Caki2 (cell line): ENCODE results near the gene ACOX3. TPM values are rescaled to one million over a fixed set of nuclear protein-coding genes. Genes with fewer than 3 reads are reported as not detected.
"Not testable (repeated sequence)": the region's sequence is repeated elsewhere in the genome, so short reads cannot be mapped to it uniquely, and the experiment has no call there.

Source experiments
- DNase-seq: peaks from one replicate; pipeline ENCODE4 v3.0.0-alpha.2; 2015; ENCODE audit warnings: low read depth
- in situ Hi-C: cut with HindIII; loops from 2 replicates; pipeline ENCODE4 v1.10.0; 2016; ENCODE audit warnings: low sequenced_read_pairs, low pct_unique_long_range_greater_than_20kb, mixed read lengths
- total RNA-seq: library from RNA; depleted of rRNA; stranded (reverse); fragments of >200 nt; shearing (Covaris generic); gene quantifications from 2 replicates; pipeline ENCODE4 v1.2.3, GENCODE V29; 2014; ENCODE audit warnings: low replicate concordance

Gene ACOX3
- total RNA-seq, 1 experiment from 2014 or later, result 7.3 TPM

DNA sequence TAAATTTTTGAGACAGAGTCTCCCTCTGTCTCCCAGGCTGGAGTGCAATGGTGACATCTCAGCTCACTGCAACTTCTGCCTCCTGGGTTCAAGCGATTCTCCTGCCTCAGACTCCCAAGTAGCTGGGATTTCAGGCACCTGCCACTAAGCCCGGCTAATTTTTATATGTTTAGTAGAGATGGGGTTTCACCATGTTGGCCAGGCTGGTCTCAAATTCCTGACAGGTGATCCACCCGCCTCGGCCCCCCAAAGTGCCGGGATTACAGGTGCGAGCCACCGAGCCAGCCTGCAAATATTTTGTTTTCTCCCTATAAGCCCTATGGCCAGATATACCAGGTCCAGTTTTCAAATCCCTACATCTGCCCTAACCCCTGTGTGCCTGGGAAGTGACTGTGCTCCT is 99.2 kb downstream of the ACOX3 start:
- DNase-seq, in situ Hi-C loops: not testable (repeated sequence)

DNA sequence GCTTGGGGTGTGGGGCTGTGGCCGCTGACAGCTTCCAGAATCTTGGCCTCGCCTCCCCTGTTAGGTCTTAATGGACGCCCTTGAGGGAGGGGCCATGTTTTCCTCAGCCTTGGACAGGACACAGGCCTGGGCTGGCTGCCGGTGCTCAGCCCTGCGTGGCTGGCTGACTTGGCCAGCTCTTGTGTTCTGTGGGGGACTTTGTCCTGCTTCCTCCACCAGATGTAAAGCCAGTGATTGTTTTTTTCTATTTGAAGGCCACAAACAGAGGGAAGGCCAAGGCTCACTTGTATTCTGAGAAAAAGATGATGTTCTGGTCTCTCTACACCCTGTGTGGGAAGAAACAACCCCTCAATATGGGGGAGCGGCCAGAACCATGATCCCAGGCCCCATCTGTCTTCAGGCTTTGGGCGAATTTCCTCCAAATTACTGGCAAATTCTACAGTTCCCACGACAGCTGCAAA is 99.7 kb downstream of the ACOX3 start:
- in situ Hi-C loops, result no loop called here
- no peak for DNase-seq

DNA sequence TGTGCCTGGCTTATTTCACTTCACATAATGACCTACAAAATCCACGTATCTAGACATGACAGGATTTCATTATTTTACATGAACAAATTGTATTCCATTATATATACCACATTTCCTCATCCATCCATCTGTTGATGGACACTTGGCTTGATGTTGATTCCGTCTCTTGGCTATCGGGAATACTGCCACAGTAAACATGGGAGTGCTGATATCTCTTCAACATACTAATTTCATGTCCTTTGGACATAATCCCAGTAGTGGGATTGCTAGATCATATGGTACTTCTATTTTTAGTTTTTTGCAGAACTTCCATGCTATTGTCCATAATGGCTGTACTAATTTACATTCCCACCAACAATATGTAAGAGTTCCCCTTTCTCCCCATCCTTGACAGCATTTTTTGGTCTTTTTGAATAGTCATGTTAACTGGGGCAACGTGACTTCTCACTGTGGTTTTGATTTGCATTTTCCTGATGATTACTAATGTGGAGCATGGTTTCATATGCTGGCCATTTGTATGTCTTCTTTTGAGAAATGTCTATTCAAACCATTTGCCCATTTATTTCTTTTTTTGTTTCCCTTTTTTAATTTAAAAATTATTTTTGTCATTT is 102.1 kb downstream of the ACOX3 start:
- in situ Hi-C loops, result no loop called here
- DNase-seq, result no peak

DNA sequence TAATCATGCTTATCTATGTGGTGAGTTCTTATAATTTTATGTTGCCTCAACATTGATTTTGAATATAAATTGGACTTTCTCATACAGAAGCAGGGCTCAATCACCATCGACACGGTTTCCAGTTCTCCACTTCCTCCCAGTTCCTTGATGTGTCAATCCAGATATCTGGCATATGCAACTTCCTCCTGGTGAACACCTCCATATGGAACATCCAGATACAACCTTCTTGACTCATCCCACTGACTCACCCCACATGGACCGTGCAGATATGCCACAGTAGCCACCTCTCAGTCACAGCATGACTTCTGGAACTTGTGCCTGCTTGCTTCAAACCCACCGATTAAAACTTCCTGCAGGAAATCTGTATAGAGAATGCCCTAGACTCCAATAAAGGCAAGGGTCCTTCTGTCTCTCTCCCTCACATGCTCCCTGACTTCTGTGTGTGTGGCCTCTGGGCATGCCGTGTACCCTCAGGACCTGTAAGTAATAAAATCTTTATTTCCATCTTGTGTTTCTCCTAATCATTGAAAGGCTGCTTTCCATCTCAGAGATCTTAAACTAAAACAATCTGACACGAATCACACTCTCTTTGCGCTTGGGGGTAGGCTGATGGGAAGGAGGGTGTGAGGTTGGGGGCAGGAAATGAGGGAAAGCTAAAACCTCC is 104.0 kb downstream of the ACOX3 start:
- DNase-seq, result no peak
- in situ Hi-C loops, result no loop called here

DNA sequence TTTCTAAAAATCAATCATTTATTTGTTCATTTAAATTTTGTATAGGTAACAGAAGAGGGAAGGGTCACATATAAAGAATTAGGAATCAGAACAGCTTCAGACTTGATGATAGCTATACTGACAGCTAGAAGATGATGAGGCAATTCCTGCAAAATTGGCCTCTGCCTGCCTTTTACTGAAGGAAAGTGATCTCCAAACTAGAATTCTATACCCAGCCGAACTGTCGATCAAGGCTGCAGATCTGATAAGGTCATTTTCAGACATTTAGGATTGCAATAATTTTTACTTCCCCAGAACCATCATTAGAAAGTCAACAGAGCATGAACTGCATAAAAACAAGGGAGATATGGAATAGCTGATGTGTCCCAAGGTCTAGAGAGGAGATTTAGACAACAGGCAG is 104.7 kb downstream of the ACOX3 start:
- in situ Hi-C loops, result no loop called here

DNA sequence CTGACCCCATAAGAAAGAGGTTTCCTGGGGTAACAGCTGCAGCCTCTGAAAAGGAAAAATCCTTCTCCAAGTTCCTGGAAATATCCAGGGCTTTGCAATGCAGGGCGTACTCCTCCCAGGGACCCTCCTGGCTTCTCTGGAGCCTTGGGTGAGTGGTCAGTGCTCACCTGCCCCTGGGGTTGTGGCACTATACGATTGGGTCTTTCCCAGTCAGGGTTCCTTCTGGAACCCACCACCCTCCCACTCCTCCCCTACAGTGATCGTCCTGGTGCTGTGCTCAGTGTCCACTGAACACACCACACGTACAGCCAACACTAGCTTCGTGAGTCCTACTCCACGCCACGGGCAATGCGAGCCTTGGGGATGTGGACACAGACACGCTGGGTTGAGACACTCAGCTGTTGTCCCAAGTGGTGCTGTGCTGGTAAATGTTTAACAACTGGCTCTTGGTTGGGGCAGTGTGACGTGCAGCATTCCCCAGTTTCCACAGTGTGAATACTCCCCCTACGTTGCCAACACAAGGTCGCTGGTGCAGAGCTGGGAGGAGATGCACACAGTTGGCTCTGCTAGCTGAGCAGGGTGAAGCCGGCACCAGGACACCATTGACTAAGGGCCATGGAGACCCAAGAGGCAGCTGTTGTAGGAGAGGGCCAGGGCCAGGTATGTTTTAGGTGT is 105.6 kb downstream of the ACOX3 start:
- in situ Hi-C loops, result no loop called here
- no peak for DNase-seq

More for the DNA sequence above, 104.7 kb downstream of the ACOX3 start:
- no peak for DNase-seq

DNA sequence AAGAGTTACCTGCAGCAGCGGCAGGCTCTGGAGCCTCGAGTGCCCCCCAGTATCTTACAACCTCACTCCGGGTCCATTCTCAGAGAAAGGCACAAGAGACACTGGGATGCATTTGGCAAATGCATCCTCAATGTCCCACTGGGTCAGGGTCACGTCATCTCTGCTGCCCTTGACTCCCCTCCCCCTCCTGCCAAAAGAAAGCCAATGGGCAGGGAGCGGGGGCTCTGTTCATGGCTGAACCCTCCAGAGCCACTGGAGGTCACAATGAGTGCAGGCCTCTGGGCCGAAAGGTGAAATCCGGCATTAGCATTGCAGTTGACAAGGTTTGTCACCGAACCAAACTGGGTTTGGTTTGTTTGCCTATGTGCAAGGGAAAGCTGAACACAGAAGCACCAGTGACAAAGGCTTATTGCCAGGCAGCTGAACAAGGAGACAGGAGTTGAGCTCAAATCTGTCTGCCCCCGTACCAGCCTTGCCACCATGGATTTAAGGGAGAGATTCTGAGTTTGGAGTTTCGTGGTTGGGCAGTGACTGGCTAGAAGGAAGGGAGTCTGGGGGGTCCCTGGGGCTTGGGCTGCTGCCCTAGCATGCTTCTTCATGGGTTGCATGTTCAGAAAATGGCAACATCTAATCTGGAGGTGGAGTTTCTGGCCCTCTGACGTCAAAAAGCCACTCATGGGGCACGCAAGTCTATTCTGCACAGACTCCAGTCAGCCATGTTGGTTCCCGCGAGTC is 106.6 kb downstream of the ACOX3 start:
- in situ Hi-C loops, result no loop called here
- no peak for DNase-seq

DNA sequence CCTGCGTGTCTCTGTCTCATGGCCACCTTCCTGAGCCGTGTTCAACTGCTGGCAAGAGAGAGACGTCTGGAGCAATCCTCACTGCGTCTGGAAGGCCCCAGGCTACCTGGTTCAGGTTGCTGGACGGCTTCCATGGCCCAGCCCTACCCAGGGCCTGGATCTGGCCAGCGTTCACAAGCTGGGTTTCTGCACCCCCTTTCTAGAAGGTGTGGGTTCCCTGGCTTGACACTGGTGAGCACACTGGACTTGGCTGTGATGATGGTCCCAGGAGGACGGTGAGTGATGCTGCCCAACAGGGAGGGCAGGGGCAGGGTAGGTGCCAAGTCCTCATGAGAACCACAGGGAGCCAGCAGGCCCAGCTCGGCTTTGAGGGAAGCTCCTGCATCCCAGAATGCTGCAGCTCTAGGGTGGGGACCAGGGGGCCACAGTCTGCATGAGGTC is 107.6 kb downstream of the ACOX3 start:
- in situ Hi-C loops, result no loop called here
- DNase-seq, result no peak

DNA sequence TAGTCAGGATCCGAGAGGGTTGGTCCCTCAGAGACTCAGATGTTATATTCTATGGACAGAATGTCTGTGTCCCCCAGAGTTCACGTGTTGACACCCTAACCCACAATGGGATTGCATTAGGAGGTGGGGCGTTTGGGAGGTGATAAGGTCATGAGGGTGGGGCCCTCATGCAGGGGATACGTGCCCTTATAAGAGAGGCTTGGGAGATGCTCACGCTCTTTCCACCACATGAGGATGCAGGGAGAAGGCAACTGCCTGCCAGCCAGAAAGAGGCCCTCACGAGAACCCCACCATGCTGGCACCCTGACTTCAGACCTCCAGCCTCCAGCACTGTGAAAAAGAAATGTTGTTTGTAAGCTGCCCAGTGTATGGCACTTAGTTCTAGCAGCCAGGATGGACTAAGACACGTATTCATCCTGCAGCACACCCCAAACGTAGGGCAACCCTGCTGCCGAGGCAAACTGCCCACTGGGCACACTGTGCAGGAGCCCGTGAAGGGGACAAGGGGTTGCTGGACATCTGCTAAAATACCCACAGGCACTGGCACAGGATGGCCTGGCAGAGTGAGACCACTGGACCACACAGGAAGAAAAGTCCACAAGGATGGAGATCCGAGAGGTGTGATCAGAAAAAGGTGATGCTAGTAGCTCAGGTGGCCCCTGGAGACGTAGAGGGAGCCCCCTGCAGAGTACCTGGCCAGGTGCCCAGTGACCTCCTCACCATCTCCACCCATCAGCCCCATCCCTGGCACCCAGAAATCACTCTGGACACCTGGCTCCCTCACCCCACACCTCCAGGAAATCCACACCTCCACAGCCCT is 108.3 kb downstream of the ACOX3 start:
- no peak for DNase-seq
- in situ Hi-C loops, result no loop called here

DNA sequence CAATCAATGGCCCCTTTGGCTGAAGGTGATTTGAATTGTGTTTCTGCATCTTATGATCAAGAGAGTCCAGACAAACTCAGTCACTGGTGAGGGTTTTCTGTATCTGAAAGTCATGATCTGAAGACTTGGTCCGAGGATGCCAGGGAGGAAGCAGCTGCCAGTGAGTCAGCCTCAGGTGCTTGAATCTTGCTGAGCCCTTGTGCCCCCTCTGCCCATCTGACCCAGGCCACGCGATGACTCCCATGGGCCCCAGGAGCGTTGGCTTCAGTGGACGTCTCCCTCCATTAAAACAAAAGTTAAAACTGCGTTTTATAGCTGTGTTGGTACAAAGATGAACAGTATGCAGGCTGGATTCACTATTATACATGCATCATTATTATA is 109.0 kb downstream of the ACOX3 start:
- in situ Hi-C loops, result no loop called here
- no peak for DNase-seq

DNA sequence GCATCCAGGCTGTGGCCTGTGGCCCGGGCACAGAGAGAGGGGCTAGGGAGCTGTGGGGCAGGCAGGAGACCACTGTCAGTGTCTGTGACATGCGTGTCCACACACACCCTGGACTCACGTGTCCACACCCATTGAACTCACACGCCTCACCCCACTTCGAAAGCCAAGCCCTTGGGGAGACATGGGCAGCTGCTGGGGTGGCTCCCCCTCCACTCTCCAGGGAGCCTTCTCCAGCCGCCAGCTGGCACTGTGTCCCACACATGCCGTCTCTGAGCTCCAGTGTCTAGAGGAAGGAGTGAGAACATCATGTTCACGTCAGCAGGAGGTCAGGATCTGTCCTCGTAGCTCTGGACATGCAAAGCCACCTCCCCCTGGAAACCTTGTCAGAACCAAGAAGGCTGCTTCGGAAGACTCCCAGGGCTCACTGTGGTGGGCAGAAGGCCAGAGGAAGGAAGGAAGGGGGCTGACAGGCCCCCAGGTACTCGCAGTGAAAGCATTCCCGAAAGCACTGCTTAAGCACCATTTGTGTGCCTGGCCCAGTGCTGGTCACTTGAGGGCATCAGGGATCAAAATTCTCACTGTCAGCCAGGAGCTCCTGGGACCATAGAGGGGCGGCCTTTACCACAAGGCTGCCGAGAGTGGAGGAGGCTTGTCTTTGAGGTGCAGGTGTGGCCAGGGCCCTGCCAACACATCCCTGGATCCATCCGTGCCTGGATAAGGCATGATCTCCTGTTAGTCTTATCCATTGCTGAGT is 109.5 kb downstream of the ACOX3 start:
- in situ Hi-C loops, result no loop called here
- no peak for DNase-seq

DNA sequence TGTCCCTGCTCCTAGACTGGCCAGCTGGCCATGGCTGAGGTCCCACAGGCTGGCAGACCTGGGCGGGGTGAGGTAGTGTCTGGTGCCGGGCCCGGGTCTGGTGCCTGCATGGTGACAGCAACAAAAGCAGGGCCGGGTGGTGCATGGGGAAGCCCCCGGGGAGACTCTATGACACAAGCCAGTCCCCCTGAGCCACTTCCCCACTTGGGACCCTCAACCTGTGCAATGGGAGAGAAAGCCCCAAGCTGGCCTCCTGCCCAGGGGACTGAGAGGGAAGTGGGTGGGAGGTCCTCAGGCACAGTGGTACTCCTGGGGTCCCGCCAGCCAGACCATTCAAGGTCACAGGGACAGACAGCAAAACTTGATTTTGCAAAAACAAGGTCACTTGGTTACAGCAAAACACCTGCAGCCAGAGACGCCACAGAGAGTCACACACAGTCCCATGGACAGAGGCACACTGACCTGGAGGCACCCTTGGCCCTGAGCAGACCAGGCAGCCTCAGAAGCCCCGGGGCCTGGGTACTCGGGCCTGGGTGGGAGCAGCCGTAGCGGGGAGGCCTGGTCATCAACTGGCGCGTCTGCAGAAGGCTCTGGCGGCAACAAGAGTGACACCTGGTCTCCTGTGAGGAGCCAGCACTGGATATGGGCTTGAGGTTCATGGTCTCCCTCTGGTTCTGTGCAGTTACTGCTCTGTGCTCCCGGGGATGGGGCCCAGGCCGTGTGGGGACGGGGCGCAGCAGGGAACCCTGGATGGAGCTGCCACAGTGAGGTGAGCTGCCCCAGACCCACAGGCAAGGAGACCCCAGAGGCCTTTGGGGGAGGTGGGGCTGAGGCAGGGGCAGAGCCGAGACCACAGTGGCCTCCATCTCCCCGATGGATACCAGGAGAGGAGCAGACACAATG is 110.4 kb downstream of the ACOX3 start:
- no peak for DNase-seq
- in situ Hi-C loops, result no loop called here

DNA sequence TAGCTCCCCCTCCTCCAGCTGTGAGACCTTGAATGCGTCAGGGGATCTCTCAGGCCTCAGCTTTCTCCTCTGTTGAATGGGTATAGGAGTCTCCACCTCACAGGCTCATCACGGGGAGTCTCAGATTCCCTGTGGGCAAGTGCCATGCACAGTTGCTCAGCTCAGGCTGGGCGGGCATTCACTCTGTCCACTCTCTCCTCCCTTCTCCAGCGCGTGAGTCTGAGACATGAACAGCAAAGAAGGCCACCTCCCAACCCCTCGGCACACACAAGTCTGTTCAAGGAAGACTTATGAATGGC is 111.0 kb downstream of the ACOX3 start:
- in situ Hi-C loops, result no loop called here

DNA sequence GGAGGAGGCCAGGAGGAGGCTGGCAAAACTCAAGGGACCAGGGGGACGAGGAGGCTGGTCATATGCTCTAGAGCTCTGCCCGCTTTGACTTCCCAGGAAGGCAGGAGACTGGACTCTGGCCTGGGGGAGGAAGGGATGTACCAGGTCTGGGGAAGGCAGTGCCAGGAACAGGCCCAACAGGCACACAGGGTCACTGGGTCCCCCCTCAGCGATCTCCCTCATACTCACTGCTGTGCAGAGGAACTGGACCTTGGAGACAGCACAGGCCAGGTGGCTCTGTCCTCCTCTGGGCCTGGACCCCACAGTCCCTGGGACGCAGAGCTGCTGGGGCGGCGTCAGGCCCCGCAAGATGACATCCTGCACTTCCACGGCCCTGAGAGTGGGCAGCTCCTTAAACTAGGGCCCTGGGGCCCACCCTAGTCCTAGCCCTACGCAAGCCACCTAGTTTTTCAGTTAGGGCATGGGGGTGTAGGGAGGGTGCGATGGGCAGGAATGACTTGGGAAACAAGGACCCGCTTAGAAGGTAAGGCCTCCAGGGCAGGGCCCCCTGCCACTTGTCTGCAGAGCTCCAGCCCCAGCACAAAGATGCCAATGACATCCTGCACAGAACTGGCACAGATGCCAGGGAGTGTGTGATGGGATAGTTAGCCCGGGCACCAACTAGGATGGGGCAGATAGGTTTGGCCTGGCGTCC is 111.5 kb downstream of the ACOX3 start:
- in situ Hi-C loops, result no loop called here
- DNase-seq, result no peak

More for the DNA sequence above, 111.0 kb downstream of the ACOX3 start:
- no peak for DNase-seq

DNA sequence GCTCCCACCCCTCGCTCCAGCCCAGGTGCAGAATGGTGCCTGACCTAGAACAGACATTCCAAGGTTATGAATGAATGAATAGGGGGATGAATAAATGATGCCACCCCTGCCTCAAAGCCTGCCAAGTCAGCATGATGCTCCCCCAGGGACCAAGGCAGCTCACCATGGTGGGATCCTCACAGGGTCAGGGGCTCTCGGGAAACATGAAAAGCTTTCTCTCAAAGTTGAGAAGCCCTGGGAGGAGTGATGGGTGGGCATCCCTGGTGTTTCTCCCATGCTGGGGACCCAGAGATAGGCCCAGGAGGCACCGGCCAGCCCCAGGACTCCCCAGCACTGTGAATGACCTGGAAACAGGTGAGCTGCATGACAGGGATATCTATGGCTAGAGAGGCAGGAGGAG is 112.1 kb downstream of the ACOX3 start:
- no peak for DNase-seq
- in situ Hi-C loops, result no loop called here

DNA sequence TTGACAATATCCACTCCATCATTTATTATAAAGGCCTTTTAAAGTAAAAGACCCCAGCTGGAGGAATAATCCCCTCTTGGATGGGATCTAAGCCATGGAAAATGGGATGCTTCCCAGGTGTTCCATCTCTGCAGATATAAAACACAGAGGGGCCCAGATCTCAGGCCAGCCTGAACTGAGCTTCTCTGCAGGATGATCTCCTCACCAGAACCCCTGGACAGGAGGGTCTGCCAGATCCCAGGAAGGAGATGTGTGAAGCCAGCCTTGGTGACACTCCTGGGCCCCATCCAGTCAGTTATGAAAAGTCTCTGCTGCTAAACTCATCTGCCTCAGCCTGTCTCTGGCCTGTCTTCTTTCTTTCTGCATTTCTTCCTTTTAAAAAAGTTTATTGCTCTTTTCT is 114.3 kb downstream of the ACOX3 start:
- no peak for DNase-seq
- in situ Hi-C loops, result no loop called here
